Spleen (tissue), 11 donors: Measurements from ENCODE around the gene PLA2G2A. TPM values are rescaled to one million over a fixed set of nuclear protein-coding genes. Genes with fewer than 3 reads are reported as not detected.
"Not testable (repeated sequence)": the region's sequence is repeated elsewhere in the genome, so short reads cannot be mapped to it uniquely, and the experiment has no call there.

Source experiments
- DNase-seq: peaks from one replicate; pipeline ENCODE4 v3.0.0-alpha.2; 2020
- H3K27ac ChIP-seq, 8 donors: fragments of 200-600 bp; sonication (generic) in 7 of 8; 1 replicate in 4 of 8; 2 replicates in 4 of 8; pipeline versions ENCODE4 v1.5.0 to v1.8.0; 2016 to 2021; ENCODE audit warnings: inconsistent platforms in 4 of 8, mild to moderate bottlenecking in 4 of 8, moderate library complexity in 1 of 8
- H3K27me3 ChIP-seq, 7 donors: fragments of 200-600 bp; sonication (generic) in 6 of 7; replicated peaks in 1 of 7; 1 replicate in 4 of 7; 2 replicates in 3 of 7; pipeline versions ENCODE4 v1.5.0 to v1.8.0; 2016 to 2021; ENCODE audit warnings: inconsistent platforms in 3 of 7, mild to moderate bottlenecking in 1 of 7
- H3K36me3 ChIP-seq, 6 donors: fragments of 200-600 bp; sonication (generic) in 5 of 6; 1 replicate in 4 of 6; 2 replicates in 2 of 6; pipeline versions ENCODE4 v1.5.0 to v1.8.0; 2016 to 2021; ENCODE audit warnings: inconsistent platforms in 2 of 6
- H3K4me1 ChIP-seq, 6 donors: fragments of 200-600 bp; sonication (generic) in 5 of 6; 1 replicate in 3 of 6; 2 replicates in 3 of 6; pipeline versions ENCODE4 v1.5.0 to v1.8.0; 2016 to 2021; ENCODE audit warnings: inconsistent platforms in 3 of 6
- H3K4me3 ChIP-seq, 8 donors: fragments of 200-600 bp; sonication (generic) in 7 of 8; 1 replicate in 4 of 8; 2 replicates in 4 of 8; pipeline versions ENCODE4 v1.5.0 to v1.8.0; 2016 to 2021; ENCODE audit warnings: inconsistent platforms in 4 of 8, mild to moderate bottlenecking in 4 of 8, moderate library complexity in 2 of 8
- H3K9me3 ChIP-seq, 8 donors: fragments of 200-600 bp; sonication (generic) in 7 of 8; 1 replicate in 4 of 8; 2 replicates in 4 of 8; pipeline versions ENCODE4 v1.5.0 to v1.8.0; 2016 to 2021; ENCODE audit warnings: inconsistent platforms in 4 of 8
- POLR2A ChIP-seq, 3 donors: fragments of 450-650 bp; IDR thresholded peaks; one replicate each; pipeline ENCODE4 v1.5.1; 2017; ENCODE audit warnings: antibody characterized with exemption in 3 of 3, mild to moderate bottlenecking in 1 of 3
- POLR2AphosphoS5 ChIP-seq, 3 donors: sonication (generic); formaldehyde crosslinking; IDR thresholded peaks; one replicate each; pipeline ENCODE4 v1.5.1; 2017; ENCODE audit warnings: antibody characterized with exemption in 3 of 3
- WGBS, 5 donors: extraction: QIAGEN DNeasy Blood & Tissue Kit in 3 of 5; methylation state at CpG; one replicate each; pipeline versions ENCODE4 v1.1.5 to v1.1.7; 2013 to 2018; 5-methylcytosine and 5-hydroxymethylcytosine counted together
- intact Hi-C: fragments of 100-400 bp; cut with DNase I; formaldehyde crosslinking; loops from one replicate; pipeline ENCODE4 v1.15.0; 2023; ENCODE audit warnings: low total_unique reads
- polyA plus RNA-seq, 3 donors: library from polyadenylated mRNA; stranded (reverse); fragments of 200-250 nt; gene quantifications; one replicate each; pipeline ENCODE4 v1.2.1, GENCODE V29; 2013
- total RNA-seq, 7 donors: library from RNA; depleted of rRNA in 3 of 7; stranded (reverse); fragments of >200 nt in 3 of 7; fragmentation: NEBNext Ultra II Directional in 4 of 7; extraction: Animal tissue kit (Norgen Biotek cat#: 25700) in 4 of 7; gene quantifications; one replicate each; pipeline versions ENCODE4 v1.1.0 to v1.2.1, GENCODE V29; 2016 to 2021
- TF ChIP-seq, protein P1 (sequence below), 11 experiments: fragments of 200-600 bp in 7 of 11; fragments of 450-650 bp in 4 of 11; sonication (generic) in 4 of 11; IDR thresholded peaks in 8 of 11; conservative IDR thresholded peaks in 3 of 11; 1 replicate in 7 of 11; 2 replicates in 4 of 11; pipeline versions ENCODE4 v1.4.0 to v1.8.0; 2016 to 2021; ENCODE audit warnings: antibody characterized with exemption in 11 of 11, inconsistent platforms in 4 of 11, mild to moderate bottlenecking in 1 of 11
- donor health status: healthy with polysubstance abuse.
- donor health status: DM: no; HTN: no; CAD: no; lungs with moderate emphysema.
- donor health status: DM: no; HTN: no; CAD: no.
- donor health status: Bipolar disorder and iron deficiency.
- donor health status: healthy.
- donor health status: DM: no; HTN: no; CAD: no.
- donor health status: DM: yes; HTN: yes; CAD: no.

PLA2G2A gene
- total and polyA plus RNA-seq, 10 donors, result 0.26 to 17.8 (median 1.9) TPM; not detected in 5

DNA sequence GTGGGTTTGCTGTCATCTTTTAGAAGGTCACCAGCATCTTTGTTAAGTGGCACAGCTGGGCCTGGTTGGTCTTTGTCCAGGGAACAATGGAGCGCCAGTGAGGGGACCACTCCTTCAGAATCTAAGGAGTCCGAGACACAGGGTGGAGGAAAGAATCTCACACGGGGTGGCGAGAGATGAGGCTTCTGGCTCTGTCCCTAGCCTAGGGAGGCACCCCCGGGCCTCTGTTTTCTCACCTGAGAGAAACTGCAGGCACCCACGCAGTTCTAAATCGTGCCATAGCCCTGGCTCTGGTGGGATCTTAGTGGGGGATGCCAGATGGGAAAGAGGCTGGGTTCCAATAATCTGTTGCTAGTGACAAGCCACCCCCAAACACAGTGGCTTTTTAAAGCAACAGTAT lies 45.1 kb downstream of the PLA2G2A start:
- Histone ChIP-seq H3K9me3 (peaks cover 0 to 47% (median 31%) of the 10 kb centered on the region in 8 donors), H3K27me3 (no peaks in the 10 kb centered on the region), H3K4me1 (peaks cover 0 to 5% (median 0%) of the 10 kb centered on the region in 6 donors), H3K27ac (no peak overlapping the region), H3K36me3 (no peaks in the 10 kb centered on the region), H3K4me3 (no peak overlapping the region)
- no peak for DNase-seq
- 80 to 94% (median 87%) methylated on average over 7 of the region's 7 CpGs for WGBS, 5 donors
- TF ChIP-seq, protein P1, sequence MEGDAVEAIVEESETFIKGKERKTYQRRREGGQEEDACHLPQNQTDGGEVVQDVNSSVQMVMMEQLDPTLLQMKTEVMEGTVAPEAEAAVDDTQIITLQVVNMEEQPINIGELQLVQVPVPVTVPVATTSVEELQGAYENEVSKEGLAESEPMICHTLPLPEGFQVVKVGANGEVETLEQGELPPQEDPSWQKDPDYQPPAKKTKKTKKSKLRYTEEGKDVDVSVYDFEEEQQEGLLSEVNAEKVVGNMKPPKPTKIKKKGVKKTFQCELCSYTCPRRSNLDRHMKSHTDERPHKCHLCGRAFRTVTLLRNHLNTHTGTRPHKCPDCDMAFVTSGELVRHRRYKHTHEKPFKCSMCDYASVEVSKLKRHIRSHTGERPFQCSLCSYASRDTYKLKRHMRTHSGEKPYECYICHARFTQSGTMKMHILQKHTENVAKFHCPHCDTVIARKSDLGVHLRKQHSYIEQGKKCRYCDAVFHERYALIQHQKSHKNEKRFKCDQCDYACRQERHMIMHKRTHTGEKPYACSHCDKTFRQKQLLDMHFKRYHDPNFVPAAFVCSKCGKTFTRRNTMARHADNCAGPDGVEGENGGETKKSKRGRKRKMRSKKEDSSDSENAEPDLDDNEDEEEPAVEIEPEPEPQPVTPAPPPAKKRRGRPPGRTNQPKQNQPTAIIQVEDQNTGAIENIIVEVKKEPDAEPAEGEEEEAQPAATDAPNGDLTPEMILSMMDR (IDR thresholded peaks at IDR 0.05 in 8 of 11, conservative IDR thresholded peaks at IDR 0.05 in 3 of 11), result no peak
- TF ChIP-seq POLR2A (IDR thresholded peaks at IDR 0.05), result no peak
- no peak for TF ChIP-seq POLR2AphosphoS5 (IDR thresholded peaks at IDR 0.05)
- intact Hi-C loops, result no loop called here

DNA sequence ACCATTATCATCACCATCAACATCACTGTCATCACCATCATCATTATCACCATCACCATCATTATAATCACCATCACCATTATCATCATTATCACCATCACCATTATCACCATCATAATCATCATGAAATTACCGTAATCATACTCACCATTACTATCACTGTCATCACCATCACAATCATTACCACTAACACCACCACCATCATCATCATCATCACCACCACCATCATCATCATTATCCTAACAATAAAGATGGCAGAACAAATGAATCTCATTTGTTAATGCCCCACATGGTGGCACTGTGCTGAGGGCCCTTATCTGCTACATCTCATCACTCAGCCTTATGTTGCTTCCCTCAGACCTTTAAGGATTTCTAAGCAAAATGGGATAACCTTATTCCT lies 46.6 kb downstream of the PLA2G2A start:
- Histone ChIP-seq H3K4me3 (no peak overlapping the region), H3K27me3 (no peaks in the 10 kb centered on the region), H3K36me3 (no peaks in the 10 kb centered on the region), H3K4me1 (peaks cover 0 to 5% (median 0%) of the 10 kb centered on the region in 6 donors), H3K9me3 (peaks cover 0 to 47% (median 31%) of the 10 kb centered on the region in 8 donors), H3K27ac (no peak overlapping the region)
- intact Hi-C loops, result no loop called here
- DNase-seq, result no peak
- WGBS, 5 donors, result 0 to 98% (median 0%) methylated on average over 1 of the region's 1 CpG
- no peak for TF ChIP-seq POLR2AphosphoS5 (IDR thresholded peaks at IDR 0.05)
- TF ChIP-seq, protein P1 (IDR thresholded peaks at IDR 0.05 in 8 of 11, conservative IDR thresholded peaks at IDR 0.05 in 3 of 11), result no peak
- no peak for TF ChIP-seq POLR2A (IDR thresholded peaks at IDR 0.05)

DNA sequence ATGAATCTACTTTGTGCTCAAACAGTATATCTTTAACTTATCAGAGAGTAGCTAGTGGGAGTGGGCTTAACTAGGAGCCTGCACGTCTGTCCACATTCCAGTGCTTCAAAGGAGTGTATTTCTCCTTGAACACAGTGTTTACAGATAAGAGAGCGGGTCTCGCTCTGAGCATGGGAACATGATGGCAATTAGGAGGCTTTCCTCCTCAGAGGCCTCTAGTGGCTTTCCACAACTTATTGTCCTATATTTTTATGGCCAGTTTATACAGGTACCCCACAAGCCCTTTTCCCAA lies 52.3 kb downstream of the PLA2G2A start:
- 64 to 86% (median 75%) methylated on average over 3 of the region's 3 CpGs for WGBS, 5 donors
- DNase-seq, result not testable (repeated sequence)

DNA sequence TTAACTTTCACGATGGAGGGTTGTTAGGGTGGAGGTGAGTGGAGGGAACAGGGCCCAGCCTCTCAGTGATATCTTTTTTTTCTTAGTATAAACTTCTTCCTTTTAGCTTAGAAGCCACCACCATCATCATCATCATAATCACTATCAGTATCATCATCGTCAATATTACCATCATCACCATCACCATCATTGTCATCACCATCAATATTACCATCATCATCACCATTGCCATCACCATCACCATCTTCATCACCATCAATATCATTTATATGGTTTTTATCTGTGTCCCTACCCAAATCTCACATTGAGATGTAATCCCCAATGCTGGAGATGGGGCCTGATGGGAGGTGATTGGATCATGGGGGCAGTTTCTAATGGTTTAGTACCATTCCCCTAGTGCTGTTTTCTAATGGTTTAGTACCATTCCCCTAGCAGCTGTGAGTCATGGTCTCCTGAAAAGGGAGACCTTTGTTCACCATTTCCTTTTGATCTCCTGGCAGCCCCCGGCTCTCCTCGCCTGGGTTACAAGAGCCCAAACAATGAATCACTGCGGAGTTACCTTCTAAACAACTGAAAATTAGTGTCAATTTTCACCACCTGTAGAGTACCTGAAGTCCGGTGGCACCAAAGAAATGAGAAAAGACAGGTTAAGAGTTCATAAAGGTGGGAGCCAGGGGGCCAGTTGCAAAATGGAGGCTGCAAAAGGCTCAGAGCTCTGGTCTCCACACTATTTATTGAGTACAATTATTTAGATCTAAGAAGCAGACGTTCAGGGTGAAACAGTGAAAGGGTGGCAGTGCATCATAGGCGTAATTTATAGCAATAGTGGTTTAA lies 52.9 kb downstream of the PLA2G2A start:
- TF ChIP-seq, protein P1 (IDR thresholded peaks at IDR 0.05 in 8 of 11, conservative IDR thresholded peaks at IDR 0.05 in 3 of 11), result no peak
- no peak for TF ChIP-seq POLR2A (IDR thresholded peaks at IDR 0.05)
- no peak for TF ChIP-seq POLR2AphosphoS5 (IDR thresholded peaks at IDR 0.05)
- no peaks in the 10 kb centered on the region for H3K36me3 ChIP-seq
- 68 to 79% (median 70%) methylated on average over 8 of the region's 8 CpGs for WGBS, 5 donors
- no peak overlapping the region for H3K27ac ChIP-seq
- DNase-seq, result no peak
- H3K4me3 ChIP-seq, result no peak overlapping the region
- intact Hi-C loops, result no loop called here
- peaks cover 0 to 10% (median 0%) of the 10 kb centered on the region in 7 donors for H3K27me3 ChIP-seq
- H3K9me3 ChIP-seq, result peaks cover 0 to 21% (median 12%) of the 10 kb centered on the region in 8 donors
- H3K4me1 ChIP-seq, result peaks cover 0 to 10% (median 2%) of the 10 kb centered on the region in 6 donors

More for the DNA sequence above, 52.3 kb downstream of the PLA2G2A start:
- H3K36me3 ChIP-seq, intact Hi-C loops, H3K4me3 ChIP-seq, H3K4me1 ChIP-seq, H3K27ac ChIP-seq: not testable (repeated sequence)
- peaks cover 0 to 10% (median 0%) of the 10 kb centered on the region in 7 donors for H3K27me3 ChIP-seq
- H3K9me3 ChIP-seq, result peaks cover 0 to 26% (median 18%) of the 10 kb centered on the region in 8 donors

Other genes starting within 250 kb of the PLA2G2A start
- gene TMCO4, start 179.7 kb downstream of the PLA2G2A start, total RNA-seq, result 10 to 100 TPM; 22.1 to 40.8 (median 32.8) TPM
- 10 to 100 TPM; 15.4 to 24.4 (median 18.9) TPM for gene TMCO4, start 179.7 kb downstream of the PLA2G2A start, polyA plus RNA-seq
- gene RNF186, start 164.3 kb downstream of the PLA2G2A start, total RNA-seq, result not detected
- under 1 TPM in 1 of 3 donors, not detected in 2; 0.07 TPM for gene RNF186, start 164.3 kb downstream of the PLA2G2A start, polyA plus RNA-seq
- gene OTUD3, start 97.2 kb downstream of the PLA2G2A start, total RNA-seq, result 10 to 100 TPM in 3 of 7 donors, 1 to 10 TPM in 4; 5.1 to 14.0 (median 8.4) TPM
- 1 to 10 TPM; 1.5 to 2.8 (median 2.8) TPM for gene OTUD3, start 97.2 kb downstream of the PLA2G2A start, polyA plus RNA-seq
- gene PLA2G2E, start 56.0 kb downstream of the PLA2G2A start, total RNA-seq, result not detected
- gene PLA2G2E, start 56.0 kb downstream of the PLA2G2A start, polyA plus RNA-seq, result not detected
- gene PLA2G5, start 90.6 kb upstream of the PLA2G2A start, total RNA-seq, result 1 to 10 TPM in 2 of 7 donors, under 1 TPM in 2, not detected in 3; 0.34 to 1.1 (median 0.89) TPM
- gene PLA2G5, start 90.6 kb upstream of the PLA2G2A start, polyA plus RNA-seq, result 1 to 10 TPM in 1 of 3 donors, under 1 TPM in 2; 0.83 to 2.0 (median 0.89) TPM
- 10 to 100 TPM in 1 of 7 donors, 1 to 10 TPM in 5, under 1 TPM in 1; 0.92 to 17.4 (median 5.9) TPM for gene PLA2G2D, start 139.9 kb upstream of the PLA2G2A start, total RNA-seq
- 10 to 100 TPM in 2 of 3 donors, 1 to 10 TPM in 1; 5.7 to 28.7 (median 10.6) TPM for gene PLA2G2D, start 139.9 kb upstream of the PLA2G2A start, polyA plus RNA-seq
- gene PLA2G2F, start 159.7 kb upstream of the PLA2G2A start, total RNA-seq, result not detected
- not detected for gene PLA2G2F, start 159.7 kb upstream of the PLA2G2A start, polyA plus RNA-seq
- gene UBXN10, start 206.5 kb upstream of the PLA2G2A start, total RNA-seq, result under 1 TPM; 0.15 to 0.26 (median 0.19) TPM
- under 1 TPM; 0.07 to 0.18 (median 0.10) TPM for gene UBXN10, start 206.5 kb upstream of the PLA2G2A start, polyA plus RNA-seq
- gene PLA2G2C, start 206.9 kb upstream of the PLA2G2A start, total RNA-seq, result under 1 TPM in 1 of 7 donors, not detected in 6; 0.17 TPM
- gene PLA2G2C, start 206.9 kb upstream of the PLA2G2A start, polyA plus RNA-seq, result not detected